ENCODE data around the gene LUC7L3. TPM values are rescaled to one million over a fixed set of nuclear protein-coding genes. Genes with fewer than 3 reads are reported as not detected.

LUC7L3 gene
- total and polyA plus RNA-seq, 2 experiments from 2014 or later: 56.9 to 156 TPM

GRCh38 chr17:50692448-50693035, 26.9 kb upstream of the LUC7L3 start:
- WGBS (ENCODE audit: low lambda C conversion rate, missing lambda C conversion rate): 67% methylated on average over 6 of the region's 6 CpGs
- Histone ChIP-seq H2AFZ (no peak overlapping the region), H3K9me3 (ENCODE audit: low read depth) (no peaks in the 10 kb centered on the region), H3K27me3 (no peaks in the 10 kb centered on the region), H3K4me2 (peak overlapping the region; percentile 62), H3K79me2 (no peaks in the 10 kb centered on the region), H3K4me1 (ENCODE audit: insufficient read depth) (peaks cover 48% of the 10 kb centered on the region), H3K36me3 (replicated peaks; ENCODE audit: insufficient read depth, low read depth) (no peaks in the 10 kb centered on the region), H4K20me1 (ENCODE audit: insufficient read depth, poor library complexity, severe bottlenecking) (no peaks in the 10 kb centered on the region), H3K4me3 (no peak overlapping the region), H3K27ac (peak overlapping the region; percentile 99), H3K9me2 (replicated peaks; ENCODE audit: insufficient read depth) (no peaks in the 10 kb centered on the region)
- TF ChIP-seq CTCF (IDR thresholded peaks at IDR 0.05; ENCODE audit: poor library complexity): no peak
- no peak for TF ChIP-seq EZH2 (IDR thresholded peaks at IDR 0.05; ENCODE audit: borderline replicate concordance)
- no peak for TF ChIP-seq EZH2phosphoT487 (IDR thresholded peaks at IDR 0.05; ENCODE audit: low read depth, severe bottlenecking, unreplicated experiment)
- no peak for DNase-seq (ENCODE audit: low spot score)

GRCh38 chr17:50693036-50693682, 26.2 kb upstream of the LUC7L3 start:
- no peaks in the 10 kb centered on the region for H3K9me3 ChIP-seq (ENCODE audit: low read depth)
- H3K79me2 ChIP-seq: no peaks in the 10 kb centered on the region
- no peak for DNase-seq (ENCODE audit: low spot score)
- H3K36me3 ChIP-seq (replicated peaks; ENCODE audit: insufficient read depth, low read depth): peaks cover under 1% of the 10 kb centered on the region
- no peak overlapping the region for H2AFZ ChIP-seq
- H3K4me2 ChIP-seq: peak overlapping the region; percentile 62
- no peaks in the 10 kb centered on the region for H4K20me1 ChIP-seq (ENCODE audit: insufficient read depth, poor library complexity, severe bottlenecking)
- H3K9me2 ChIP-seq (replicated peaks; ENCODE audit: insufficient read depth): no peaks in the 10 kb centered on the region
- no peak overlapping the region for H3K4me3 ChIP-seq
- TF ChIP-seq EZH2 (IDR thresholded peaks at IDR 0.05; ENCODE audit: borderline replicate concordance): no peak
- TF ChIP-seq CTCF (IDR thresholded peaks at IDR 0.05; ENCODE audit: poor library complexity): no peak
- TF ChIP-seq EZH2phosphoT487 (IDR thresholded peaks at IDR 0.05; ENCODE audit: low read depth, severe bottlenecking, unreplicated experiment): no peak
- 69% methylated on average over 5 of the region's 5 CpGs for WGBS (ENCODE audit: low lambda C conversion rate, missing lambda C conversion rate)
- H3K4me1 ChIP-seq (ENCODE audit: insufficient read depth): peaks cover 43% of the 10 kb centered on the region
- H3K27me3 ChIP-seq: no peaks in the 10 kb centered on the region
- peak overlapping the region; percentile 99 for H3K27ac ChIP-seq

GRCh38 chr17:50696365-50696879, 23.0 kb upstream of the LUC7L3 start:
- DNase-seq (ENCODE audit: low spot score): no peak
- Histone ChIP-seq H3K4me3 (no peak overlapping the region), H2AFZ (no peak overlapping the region), H3K36me3 (replicated peaks; ENCODE audit: insufficient read depth, low read depth) (peaks cover 5% of the 10 kb centered on the region), H4K20me1 (ENCODE audit: insufficient read depth, poor library complexity, severe bottlenecking) (no peaks in the 10 kb centered on the region), H3K9me2 (replicated peaks; ENCODE audit: insufficient read depth) (no peaks in the 10 kb centered on the region), H3K4me1 (ENCODE audit: insufficient read depth) (peaks cover 23% of the 10 kb centered on the region), H3K27me3 (no peaks in the 10 kb centered on the region), H3K4me2 (no peak overlapping the region), H3K79me2 (peaks cover 11% of the 10 kb centered on the region), H3K27ac (no peak overlapping the region), H3K9me3 (ENCODE audit: low read depth) (no peaks in the 10 kb centered on the region)
- WGBS (ENCODE audit: low lambda C conversion rate, missing lambda C conversion rate): 89% methylated on average over 3 of the region's 3 CpGs
- no peak for TF ChIP-seq EZH2 (IDR thresholded peaks at IDR 0.05; ENCODE audit: borderline replicate concordance)
- no peak for TF ChIP-seq CTCF (IDR thresholded peaks at IDR 0.05; ENCODE audit: poor library complexity)
- no peak for TF ChIP-seq EZH2phosphoT487 (IDR thresholded peaks at IDR 0.05; ENCODE audit: low read depth, severe bottlenecking, unreplicated experiment)
